Endothelial cell (in vitro differentiated cells): ENCODE measurements around the gene THSD4. TPM values are rescaled to one million over a fixed set of nuclear protein-coding genes. Genes with fewer than 3 reads are reported as not detected.

Experiments used
- DNase-seq: peaks from one replicate; pipeline ENCODE4 v3.0.0; 2021; ENCODE audit warnings: low spot score
- H3K27ac Mint-ChIP-seq: one replicate; pipeline ENCODE4 v1.8.0; 2021; ENCODE audit warnings: mixed read lengths, inconsistent platforms; ENCODE audit not compliant: unreplicated experiment
- H3K27me3 Mint-ChIP-seq: one replicate; pipeline ENCODE4 v1.8.0; 2021; ENCODE audit warnings: mild to moderate bottlenecking, moderate library complexity, mixed read lengths, inconsistent platforms; ENCODE audit not compliant: unreplicated experiment
- H3K36me3 Mint-ChIP-seq: one replicate; pipeline ENCODE4 v1.8.0; 2021; ENCODE audit warnings: mild to moderate bottlenecking, low read depth, mixed read lengths, inconsistent platforms; ENCODE audit not compliant: unreplicated experiment
- H3K4me1 Mint-ChIP-seq: one replicate; pipeline ENCODE4 v1.8.0; 2021; ENCODE audit warnings: mild to moderate bottlenecking, mixed read lengths, inconsistent platforms; ENCODE audit not compliant: unreplicated experiment
- H3K4me3 Mint-ChIP-seq: one replicate; pipeline ENCODE4 v1.8.0; 2021; ENCODE audit warnings: mild to moderate bottlenecking, mixed read lengths, inconsistent platforms; ENCODE audit not compliant: unreplicated experiment
- H3K9me3 Mint-ChIP-seq: one replicate; pipeline ENCODE4 v1.8.0; 2021; ENCODE audit warnings: mixed read lengths, inconsistent platforms; ENCODE audit not compliant: unreplicated experiment
- total RNA-seq: library from RNA; stranded (reverse); fragmentation: NEBNext Ultra II Directional; extraction: Animal tissue kit (Norgen Biotek cat#: 25700); gene quantifications from one replicate; pipeline ENCODE4 v1.2.1, GENCODE V29; 2021; ENCODE audit not compliant: unreplicated experiment
- TF ChIP-seq, protein P1 (sequence below): fragments of 200-600 bp; sonication (generic); IDR thresholded peaks from one replicate; pipeline ENCODE4 v1.5.0; 2021; ENCODE audit warnings: antibody characterized with exemption; ENCODE audit not compliant: unreplicated experiment

THSD4 gene
- total RNA-seq, 1 donor from 2014 or later, result 0.92 TPM

DNA sequence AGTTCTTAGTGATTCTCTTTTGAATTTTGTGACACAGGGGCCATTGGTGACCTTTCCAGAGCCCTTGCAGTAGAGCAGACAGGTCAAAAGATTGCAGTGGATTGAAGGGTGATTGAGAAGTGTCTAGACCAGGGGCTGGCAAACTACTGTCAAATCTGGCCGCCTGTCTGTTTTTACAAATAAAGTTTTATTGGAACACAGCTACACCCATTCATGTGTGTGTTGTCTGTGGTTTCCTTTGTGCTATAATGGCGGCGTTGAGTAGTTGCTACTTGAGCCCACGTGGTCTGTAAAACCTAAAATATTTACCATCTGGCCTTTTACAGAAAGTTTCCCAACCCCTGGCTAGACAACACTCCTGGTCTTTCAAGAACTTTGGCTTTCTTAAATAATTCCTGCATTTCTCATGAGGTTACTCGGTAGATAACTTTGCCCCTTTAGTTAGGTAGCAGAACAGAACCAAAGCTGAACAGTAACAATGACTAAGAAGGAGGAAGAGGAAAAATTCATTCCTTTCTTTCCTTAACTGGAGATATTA, 430.0 kb downstream of the THSD4 start:
- Mint-ChIP-seq H3K27me3 (no peaks in the 10 kb centered on the region), H3K36me3 (no peaks in the 10 kb centered on the region), H3K4me1 (no peaks in the 10 kb centered on the region), H3K4me3 (no peak overlapping the region), H3K9me3 (no peaks in the 10 kb centered on the region), H3K27ac (no peak overlapping the region)
- no peak for DNase-seq
- TF ChIP-seq, protein P1, sequence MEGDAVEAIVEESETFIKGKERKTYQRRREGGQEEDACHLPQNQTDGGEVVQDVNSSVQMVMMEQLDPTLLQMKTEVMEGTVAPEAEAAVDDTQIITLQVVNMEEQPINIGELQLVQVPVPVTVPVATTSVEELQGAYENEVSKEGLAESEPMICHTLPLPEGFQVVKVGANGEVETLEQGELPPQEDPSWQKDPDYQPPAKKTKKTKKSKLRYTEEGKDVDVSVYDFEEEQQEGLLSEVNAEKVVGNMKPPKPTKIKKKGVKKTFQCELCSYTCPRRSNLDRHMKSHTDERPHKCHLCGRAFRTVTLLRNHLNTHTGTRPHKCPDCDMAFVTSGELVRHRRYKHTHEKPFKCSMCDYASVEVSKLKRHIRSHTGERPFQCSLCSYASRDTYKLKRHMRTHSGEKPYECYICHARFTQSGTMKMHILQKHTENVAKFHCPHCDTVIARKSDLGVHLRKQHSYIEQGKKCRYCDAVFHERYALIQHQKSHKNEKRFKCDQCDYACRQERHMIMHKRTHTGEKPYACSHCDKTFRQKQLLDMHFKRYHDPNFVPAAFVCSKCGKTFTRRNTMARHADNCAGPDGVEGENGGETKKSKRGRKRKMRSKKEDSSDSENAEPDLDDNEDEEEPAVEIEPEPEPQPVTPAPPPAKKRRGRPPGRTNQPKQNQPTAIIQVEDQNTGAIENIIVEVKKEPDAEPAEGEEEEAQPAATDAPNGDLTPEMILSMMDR, result no peak

GRCh38 chr15:71545923-71546322, 430.7 kb downstream of the THSD4 start:
- H3K4me1 Mint-ChIP-seq, result no peaks in the 10 kb centered on the region
- no peaks in the 10 kb centered on the region for H3K9me3 Mint-ChIP-seq
- DNase-seq, result no peak
- no peak overlapping the region for H3K27ac Mint-ChIP-seq
- no peaks in the 10 kb centered on the region for H3K36me3 Mint-ChIP-seq
- TF ChIP-seq, protein P1, result no peak
- H3K27me3 Mint-ChIP-seq, result no peaks in the 10 kb centered on the region
- H3K4me3 Mint-ChIP-seq, result no peak overlapping the region

DNA sequence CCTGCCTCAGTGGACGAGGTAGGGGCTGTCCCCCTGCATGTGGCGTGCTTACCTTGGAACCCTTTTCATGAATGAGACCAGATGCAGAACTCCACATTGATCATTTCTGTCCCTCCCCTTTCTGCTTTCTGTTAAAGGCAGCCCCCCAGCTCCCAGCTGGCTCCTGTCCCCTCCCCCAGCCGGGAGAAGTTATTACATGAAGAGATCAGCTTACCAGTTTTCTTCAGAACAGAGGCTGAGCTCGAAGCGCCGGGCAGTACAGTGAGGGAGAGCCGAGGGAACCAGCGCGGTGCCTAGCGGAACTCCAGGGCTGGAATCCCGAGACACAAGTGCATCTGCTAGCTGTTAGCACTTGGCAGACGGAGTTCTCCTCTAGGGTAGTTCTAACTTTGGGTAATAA, 431.7 kb downstream of the THSD4 start:
- no peaks in the 10 kb centered on the region for H3K27me3 Mint-ChIP-seq
- TF ChIP-seq, protein P1, result no peak
- H3K4me1 Mint-ChIP-seq, result no peaks in the 10 kb centered on the region
- no peaks in the 10 kb centered on the region for H3K9me3 Mint-ChIP-seq
- no peaks in the 10 kb centered on the region for H3K36me3 Mint-ChIP-seq
- no peak overlapping the region for H3K27ac Mint-ChIP-seq
- no peak for DNase-seq
- H3K4me3 Mint-ChIP-seq, result no peak overlapping the region

DNA sequence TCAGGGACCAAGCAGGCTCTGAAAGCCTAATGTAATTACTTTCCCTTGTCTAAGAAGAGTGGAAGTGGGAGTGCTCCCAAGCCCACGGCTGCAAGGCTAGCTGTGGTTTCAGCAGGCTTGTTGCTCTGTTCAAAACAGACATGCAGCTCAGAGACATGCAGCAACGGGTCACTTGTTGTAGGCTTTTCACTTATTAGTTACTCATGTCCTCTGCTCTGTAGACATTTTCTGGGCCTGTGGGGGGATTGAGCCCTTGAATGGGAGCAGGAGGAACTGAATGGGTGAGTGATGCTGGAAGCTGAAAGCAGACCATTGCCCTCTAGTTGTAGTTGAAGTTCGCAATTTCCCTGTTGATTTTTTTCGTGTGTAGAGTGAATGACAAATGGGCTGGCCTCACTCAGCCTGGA, 433.1 kb downstream of the THSD4 start:
- Mint-ChIP-seq H3K36me3 (no peaks in the 10 kb centered on the region), H3K4me3 (no peak overlapping the region), H3K27ac (no peak overlapping the region), H3K27me3 (no peaks in the 10 kb centered on the region), H3K4me1 (no peaks in the 10 kb centered on the region), H3K9me3 (no peaks in the 10 kb centered on the region)
- TF ChIP-seq, protein P1, result no peak
- DNase-seq, result no peak

DNA sequence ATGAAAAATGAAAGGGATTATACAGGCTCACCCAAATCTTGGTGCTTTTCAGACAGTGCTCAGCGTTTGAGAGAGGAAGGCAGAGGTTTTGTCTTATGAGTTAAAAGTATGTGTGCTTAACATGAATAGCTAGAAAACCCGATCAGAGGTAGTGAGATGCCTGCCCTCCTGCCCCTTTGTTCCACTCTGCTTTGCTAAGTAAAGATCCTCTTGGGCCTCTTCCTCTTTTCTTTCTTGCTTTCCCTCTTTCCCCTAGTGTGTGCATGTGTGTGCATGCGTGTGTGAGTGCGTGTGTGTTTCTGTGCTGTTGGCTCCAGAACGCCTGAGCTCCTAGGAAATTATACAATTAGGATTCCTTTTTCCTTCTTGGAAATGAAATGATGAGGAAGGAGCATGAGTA, 433.8 kb downstream of the THSD4 start:
- Mint-ChIP-seq H3K27ac (no peak overlapping the region), H3K27me3 (no peaks in the 10 kb centered on the region), H3K4me1 (no peaks in the 10 kb centered on the region), H3K36me3 (no peaks in the 10 kb centered on the region), H3K4me3 (no peak overlapping the region), H3K9me3 (no peaks in the 10 kb centered on the region)
- DNase-seq, result no peak
- TF ChIP-seq, protein P1, result no peak
